H1 (cell line): ENCODE results near the gene TAF15. TPM values are rescaled to one million over a fixed set of nuclear protein-coding genes. Genes with fewer than 3 reads are reported as not detected.

ENCODE experiments used
- CTCF ChIA-PET: fragments of 300-600 bp; sonication (Branson Sonifier 250); formaldehyde crosslinking; loops from one replicate; lab custom pipeline; 2021; ENCODE audit not compliant: partially characterized antibody; lab: Charles Lee
- POLR2A ChIA-PET: fragments of 300-600 bp; sonication (Branson Sonifier 250); formaldehyde crosslinking; loops from one replicate; lab custom pipeline; 2021; ENCODE audit warnings: inconsistent platforms; ENCODE audit not compliant: partially characterized antibody; lab: Charles Lee
- DNase-seq, 2 experiments: peaks; one replicate each; pipeline versions ENCODE4 v3.0.0 to v3.0.0-alpha.2; 2010 to 2022; ENCODE audit warnings: low spot score in 2 of 2, low read depth in 1 of 2, mixed read lengths in 1 of 2
- FAIRE-seq: peaks from 2 replicates; lab custom pipeline; 2011; peaks lifted over from hg19 to GRCh38; lab: Jason Lieb, UNC
- H2AFZ ChIP-seq: 2 replicates; pipeline ENCODE4 v1.8.1; 2012; ENCODE audit warnings: low read length, inconsistent platforms
- H2AK5ac ChIP-seq: 2 replicates; pipeline ENCODE4 v1.6.1; 2013; ENCODE audit warnings: low read depth, low read length
- H2BK120ac ChIP-seq: replicated peaks from 2 replicates; pipeline ENCODE3; 2013; ENCODE audit warnings: low read depth, low read length, inconsistent platforms
- H2BK12ac ChIP-seq: 2 replicates; pipeline ENCODE4 v1.6.1; 2013; ENCODE audit warnings: low read depth, low read length
- H2BK15ac ChIP-seq: 2 replicates; pipeline ENCODE4 v1.6.1; 2013; ENCODE audit warnings: low read length
- H2BK20ac ChIP-seq: 2 replicates; pipeline ENCODE4 v1.6.1; 2013; ENCODE audit warnings: low read length
- H2BK5ac ChIP-seq: 2 replicates; pipeline ENCODE4 v1.6.1; 2013; ENCODE audit warnings: low read depth, low read length
- H3K14ac ChIP-seq: 2 replicates; pipeline ENCODE4 v1.6.1; 2013; ENCODE audit warnings: inconsistent platforms; ENCODE audit not compliant: insufficient read length
- H3K18ac ChIP-seq: 2 replicates; pipeline ENCODE4 v1.6.1; 2013; ENCODE audit warnings: low read length; ENCODE audit errors: extremely low read depth
- H3K23ac ChIP-seq: 2 replicates; pipeline ENCODE4 v1.6.1; 2013; ENCODE audit warnings: inconsistent platforms; ENCODE audit not compliant: insufficient read length
- H3K23me2 ChIP-seq: 2 replicates; pipeline ENCODE4 v1.6.1; 2013; ENCODE audit warnings: low read depth, low read length
- H3K27ac ChIP-seq: 2 replicates; pipeline ENCODE4 v1.6.1; 2011; ENCODE audit warnings: low read depth, low read length, inconsistent platforms
- H3K27me3 ChIP-seq, 4 experiments: replicated peaks in 1 of 4; 1 replicate in 1 of 4; 2 replicates in 3 of 4; pipeline versions ENCODE4 v1.6.1 to v1.8.1; 2011 to 2013; ENCODE audit warnings: low read length in 3 of 4, mild to moderate bottlenecking in 3 of 4, inconsistent platforms in 2 of 4, mixed read lengths in 2 of 4, moderate library complexity in 1 of 4; ENCODE audit not compliant: control insufficient read depth in 3 of 4, insufficient read depth in 3 of 4; ENCODE audit errors: extremely low read depth in 1 of 4
- H3K36me3 ChIP-seq, 4 experiments: 2 replicates each; pipeline versions ENCODE4 v1.6.1 to v1.8.1; 2011 to 2013; ENCODE audit warnings: mild to moderate bottlenecking in 4 of 4, low read length in 3 of 4, moderate library complexity in 2 of 4, control low read depth in 1 of 4, inconsistent platforms in 1 of 4; ENCODE audit not compliant: insufficient read depth in 4 of 4, control insufficient read depth in 2 of 4
- H3K4ac ChIP-seq: replicated peaks from 2 replicates; pipeline ENCODE3; 2013; ENCODE audit warnings: low read length, low read depth, mixed read lengths, inconsistent platforms; ENCODE audit not compliant: insufficient read length
- H3K4me1 ChIP-seq, 4 experiments: replicated peaks in 1 of 4; 1 replicate in 1 of 4; 2 replicates in 3 of 4; pipeline versions ENCODE4 v1.6.1 to v1.8.1; 2011 to 2013; ENCODE audit warnings: low read length in 3 of 4, inconsistent platforms in 2 of 4, mixed read lengths in 1 of 4; ENCODE audit not compliant: insufficient read depth in 4 of 4, control insufficient read depth in 3 of 4
- H3K4me2 ChIP-seq, 2 experiments: 2 replicates each; pipeline versions ENCODE4 v1.6.1 to v1.8.1; 2011 to 2013; ENCODE audit warnings: low read depth in 2 of 2, low read length in 2 of 2, control low read depth in 1 of 2, inconsistent platforms in 1 of 2, mild to moderate bottlenecking in 1 of 2; ENCODE audit not compliant: insufficient read depth in 1 of 2
- H3K4me3 ChIP-seq, 4 experiments: fragments of 200-600, 300-600 bp in 1 of 4; sonication (generic), shearing (Covaris generic), sonication (Bioruptor Twin) in 1 of 4; 2 replicates each; pipeline versions ENCODE4 v1.5.1 to v1.8.1; 2011 to 2016; ENCODE audit warnings: low read length in 4 of 4, low read depth in 3 of 4, control low read depth in 2 of 4, inconsistent platforms in 2 of 4, mild to moderate bottlenecking in 2 of 4, mixed read lengths in 1 of 4, moderate library complexity in 1 of 4; ENCODE audit not compliant: insufficient read depth in 2 of 4; ENCODE audit errors: extremely low read depth in 1 of 4
- H3K56ac ChIP-seq: replicated peaks from 2 replicates; pipeline ENCODE3; 2013; ENCODE audit warnings: low read depth, mild to moderate bottlenecking, mixed read lengths, low read length, inconsistent platforms; ENCODE audit not compliant: insufficient read length
- H3K79me1 ChIP-seq: 2 replicates; pipeline ENCODE4 v1.6.1; 2013; ENCODE audit warnings: low read depth, low read length, control low read depth
- H3K79me2 ChIP-seq, 2 experiments: 2 replicates each; pipeline versions ENCODE4 v1.6.1 to v1.8.1; 2012 to 2013; ENCODE audit warnings: low read length in 2 of 2, mild to moderate bottlenecking in 2 of 2, inconsistent platforms in 1 of 2; ENCODE audit not compliant: insufficient read depth in 2 of 2, control insufficient read depth in 1 of 2
- H3K9ac ChIP-seq, 4 experiments: replicated peaks in 1 of 4; 1 replicate in 1 of 4; 2 replicates in 3 of 4; pipeline versions ENCODE4 v1.6.1 to v1.8.1; 2011 to 2013; ENCODE audit warnings: low read depth in 3 of 4, low read length in 3 of 4, control low read depth in 2 of 4, mild to moderate bottlenecking in 2 of 4, moderate library complexity in 2 of 4, inconsistent platforms in 1 of 4; ENCODE audit errors: extremely low read depth in 1 of 4
- H3K9me3 ChIP-seq, 2 experiments: 2 replicates each; pipeline versions ENCODE4 v1.6.1 to v1.8.1; 2012 to 2013; ENCODE audit warnings: mild to moderate bottlenecking in 2 of 2, moderate library complexity in 2 of 2, control low read depth in 1 of 2, inconsistent platforms in 1 of 2, low read depth in 1 of 2, low read length in 1 of 2, mixed read lengths in 1 of 2; ENCODE audit not compliant: insufficient read depth in 2 of 2
- H4K20me1 ChIP-seq, 2 experiments: replicated peaks in 1 of 2; 2 replicates each; pipeline versions ENCODE3 to v1.8.1; 2011 to 2013; ENCODE audit warnings: inconsistent platforms in 2 of 2, low read length in 2 of 2, mild to moderate bottlenecking in 1 of 2; ENCODE audit not compliant: insufficient read depth in 2 of 2, control insufficient read depth in 1 of 2
- H4K5ac ChIP-seq: 2 replicates; pipeline ENCODE4 v1.6.1; 2013; ENCODE audit warnings: low read length, low read depth, mixed read lengths, inconsistent platforms; ENCODE audit not compliant: insufficient read length
- H4K8ac ChIP-seq: 2 replicates; pipeline ENCODE4 v1.8.0; 2013; ENCODE audit warnings: mild to moderate bottlenecking, moderate library complexity, low read length, inconsistent platforms; ENCODE audit not compliant: insufficient read depth; ENCODE audit errors: extremely low read depth
- H4K91ac ChIP-seq: replicated peaks from 2 replicates; pipeline ENCODE3; 2013; ENCODE audit warnings: low read length, mixed read lengths, inconsistent platforms; ENCODE audit not compliant: insufficient read length
- KDM1A ChIP-seq: fragments of 200-600, 300-600 bp; sonication (generic); IDR thresholded peaks from 2 replicates; pipeline ENCODE4 v1.7.1; 2016; ENCODE audit warnings: mild to moderate bottlenecking, low read length, borderline replicate concordance
- SP4 ChIP-seq: IDR thresholded peaks from 2 replicates; pipeline ENCODE4 v1.6.1; 2012; ENCODE audit warnings: low read length, inconsistent platforms
- WGBS, 2 experiments: shearing (Covaris generic) in 1 of 2; methylation state at CpG; one replicate each; pipeline versions ENCODE4 v1.1.6 to v1.1.7; 2013 to 2015; ENCODE audit warnings: low lambda C conversion rate in 2 of 2, mixed read lengths in 2 of 2, inconsistent platforms in 1 of 2, low coverage in 1 of 2, missing lambda C conversion rate in 1 of 2; ENCODE audit not compliant: insufficient replicate concordance in 2 of 2, insufficient coverage in 1 of 2, insufficient read length in 1 of 2; ENCODE audit errors: extremely low coverage in 1 of 2, missing lambda C conversion rate in 1 of 2; 5-methylcytosine and 5-hydroxymethylcytosine counted together
- polyA plus RNA-seq, 7 experiments: library from polyadenylated mRNA; depleted of rRNA in 3 of 7; stranded (reverse) in 5 of 7; unstranded in 2 of 7; fragments of >200 nt in 5 of 7; fragments of 200-250 nt in 2 of 7; gene quantifications; 1 replicate in 5 of 7; 2 replicates in 1 of 7; 4 replicates in 1 of 7; pipeline versions ENCODE4 v1.2.1 to v1.2.3, GENCODE V29; 2011 to 2013; ENCODE audit warnings: missing spikeins in 2 of 7, mixed read lengths in 2 of 7
- total RNA-seq: library from RNA; stranded (reverse); fragmentation: NEBNext Ultra II Directional; extraction: Animal tissue kit (Norgen Biotek cat#: 25700); gene quantifications from 2 replicates; pipeline ENCODE4 v1.2.1, GENCODE V29; 2021
- TF ChIP-seq, protein P1 (sequence below): IDR thresholded peaks from 2 replicates; pipeline ENCODE4 v1.6.1; 2012; ENCODE audit warnings: low read length, inconsistent platforms

TAF15 gene
- total and polyA plus RNA-seq, 2 of the 8 experiments (the other 6 are each of a cell fraction or from before 2014, with no cell fraction given) = 80.1 to 338 TPM

DNA sequence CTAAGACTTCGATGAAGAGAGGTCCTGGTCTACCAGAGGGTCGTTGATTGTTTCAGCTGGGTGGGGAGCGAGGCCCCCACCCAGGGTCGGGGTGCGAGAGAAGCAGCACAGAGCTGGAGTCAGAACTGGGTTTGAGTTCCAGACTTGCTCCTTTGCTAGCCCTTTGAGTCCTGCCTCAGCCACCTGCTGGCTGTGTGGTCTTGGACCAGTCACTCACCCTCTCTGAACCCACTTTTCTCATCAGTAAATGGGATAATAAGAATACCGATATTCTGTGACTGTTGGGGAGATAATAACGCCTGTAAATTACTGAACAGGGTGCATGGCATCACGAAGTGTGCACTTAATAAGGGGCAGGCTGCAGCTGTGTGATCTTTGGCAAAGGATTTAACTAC, 13.4 kb upstream of the TAF15 start:
- Histone ChIP-seq H3K4me2 (peak overlapping the region; percentile 59 to 99), H3K79me1 (no peaks in the 10 kb centered on the region), H2AK5ac (no peak overlapping the region), H2BK15ac (no peak overlapping the region), H4K91ac (no peak overlapping the region), H4K8ac (peak overlapping the region; percentile 9; the same call in 1 of the 2 replicates), H3K4me3 (peak overlapping the region; percentile 27 to 66 (median 60); a peak in 7 of 8 replicates), H3K36me3 (no peaks in the 10 kb centered on the region), H3K79me2 (no peaks in the 10 kb centered on the region), H3K4ac (no peak overlapping the region), H3K27ac (no peak overlapping the region), H4K5ac (no peak overlapping the region), H3K9ac (peak overlapping the region in 1 of 4 experiments; percentile 60; a peak in 3 of 7 replicates), H3K27me3 (peaks cover 23 to 54% (median 43%) of the 10 kb centered on the region in 4 experiments), H3K56ac (no peak overlapping the region), H3K4me1 (peaks cover 0 to 10% (median 5%) of the 10 kb centered on the region in 4 experiments; a peak in 5 of 7 replicates), H3K9me3 (no peaks in the 10 kb centered on the region), H2AFZ (peak overlapping the region; percentile 12; the same call in 1 of the 2 replicates), H2BK12ac (no peak overlapping the region), H3K23me2 (peaks cover 11% of the 10 kb centered on the region; the same call in 1 of the 2 replicates), H2BK5ac (no peak overlapping the region), H3K23ac (no peak overlapping the region), H2BK120ac (no peak overlapping the region), H2BK20ac (no peak overlapping the region), H4K20me1 (peaks cover 2% of the 10 kb centered on the region in 2 experiments), H3K14ac (no peak overlapping the region), H3K18ac (no peak overlapping the region; the same call in 1 of the 2 replicates)
- FAIRE-seq (no peak), DNase-seq (no peak)
- POLR2A ChIA-PET = interaction anchor here (0.6 to 7.5 kb wide), 2 partner anchors 14 to 126 kb away, joined by 3 to 50 read pairs; partner anchors contain the start of gene TAF15
- TF ChIP-seq, protein P1, sequence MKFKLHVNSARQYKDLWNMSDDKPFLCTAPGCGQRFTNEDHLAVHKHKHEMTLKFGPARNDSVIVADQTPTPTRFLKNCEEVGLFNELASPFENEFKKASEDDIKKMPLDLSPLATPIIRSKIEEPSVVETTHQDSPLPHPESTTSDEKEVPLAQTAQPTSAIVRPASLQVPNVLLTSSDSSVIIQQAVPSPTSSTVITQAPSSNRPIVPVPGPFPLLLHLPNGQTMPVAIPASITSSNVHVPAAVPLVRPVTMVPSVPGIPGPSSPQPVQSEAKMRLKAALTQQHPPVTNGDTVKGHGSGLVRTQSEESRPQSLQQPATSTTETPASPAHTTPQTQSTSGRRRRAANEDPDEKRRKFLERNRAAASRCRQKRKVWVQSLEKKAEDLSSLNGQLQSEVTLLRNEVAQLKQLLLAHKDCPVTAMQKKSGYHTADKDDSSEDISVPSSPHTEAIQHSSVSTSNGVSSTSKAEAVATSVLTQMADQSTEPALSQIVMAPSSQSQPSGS = no peak
- TF ChIP-seq SP4 (no peak), KDM1A (peak; percentile 93)
- 44% methylated on average over 8 of the region's 8 CpGs; no CpG with 5 or more reads in 1 of the 2 experiments for WGBS, 2 experiments
- CTCF ChIA-PET = interaction anchor here (0.7 to 11.7 kb wide), 5 partner anchors 9 to 36 kb away, joined by 3 to 179 read pairs (median 4); partner anchors contain the start of genes C17orf50 and TAF15
